RWPE2 (cell line): Measurements from ENCODE around the gene CGNL1.

Source experiments
- ATAC-seq: fragments of 200-7000 bp; cut with Tn5 transposase; 3 replicates; pipeline ENCODE4 v1.9.1; 2021; ENCODE audit warnings: low read depth
- DNase-seq: peaks from one replicate; pipeline ENCODE4 v3.0.0-alpha.2; 2020; ENCODE audit warnings: low spot score
- H3K27ac ChIP-seq: fragments of 450-650 bp; 2 replicates; pipeline ENCODE4 v1.5.1; 2017; ENCODE audit warnings: mild to moderate bottlenecking; ENCODE audit not compliant: poor library complexity, severe bottlenecking
- H3K27me3 ChIP-seq: fragments of 250-450 bp; sonication (Bioruptor Pico); 2 replicates; pipeline ENCODE4 v1.5.1; 2021; ENCODE audit warnings: mild to moderate bottlenecking, moderate library complexity; ENCODE audit not compliant: insufficient read depth, poor library complexity, severe bottlenecking
- H3K36me3 ChIP-seq: fragments of 250-450 bp; sonication (Bioruptor Pico); 2 replicates; pipeline ENCODE4 v1.5.1; 2020; ENCODE audit warnings: low read depth, mild to moderate bottlenecking, moderate library complexity
- H3K4me1 ChIP-seq: fragments of 250-450 bp; sonication (Bioruptor Pico); 2 replicates; pipeline ENCODE4 v1.5.1; 2021; ENCODE audit warnings: mild to moderate bottlenecking, moderate library complexity; ENCODE audit not compliant: insufficient read depth, poor library complexity, severe bottlenecking
- H3K4me3 ChIP-seq: fragments of 250-450 bp; sonication (Bioruptor Pico); 2 replicates; pipeline ENCODE4 v1.5.1; 2021; ENCODE audit warnings: mild to moderate bottlenecking, moderate library complexity; ENCODE audit not compliant: severe bottlenecking
- H3K9me3 ChIP-seq: fragments of 250-450 bp; sonication (Bioruptor Pico); 2 replicates; pipeline ENCODE4 v1.5.1; 2021; ENCODE audit warnings: mild to moderate bottlenecking, moderate library complexity; ENCODE audit not compliant: severe bottlenecking
- CTCF ChIP-seq: fragments of 450-650 bp; IDR thresholded peaks from one replicate; pipeline ENCODE4 v1.5.1; 2017; ENCODE audit warnings: mild to moderate bottlenecking, moderate library complexity; ENCODE audit not compliant: poor library complexity, severe bottlenecking

Gene CGNL1

GRCh38 chr15:57489122-57489521 is 112.8 kb downstream of the CGNL1 start:
- Histone ChIP-seq H3K4me1 (peaks cover 20% of the 10 kb centered on the region), H3K27ac (no peak overlapping the region), H3K27me3 (no peaks in the 10 kb centered on the region), H3K36me3 (no peaks in the 10 kb centered on the region), H3K9me3 (no peaks in the 10 kb centered on the region), H3K4me3 (no peak overlapping the region)
- TF ChIP-seq CTCF: no peak
- DNase-seq: no peak
- ATAC-seq: no peak

- DNase-seq (no peak), ATAC-seq (no peak)
- no peaks in the 10 kb centered on the region for H3K4me1 ChIP-seq
- no peak overlapping the region for H3K27ac ChIP-seq
- no peaks in the 10 kb centered on the region for H3K36me3 ChIP-seq
- TF ChIP-seq CTCF: no peak
- no peaks in the 10 kb centered on the region for H3K9me3 ChIP-seq
- H3K27me3 ChIP-seq: no peaks in the 10 kb centered on the region
- H3K4me3 ChIP-seq: no peak overlapping the region
Observed at GRCh38 chr15:57493351-57493750, 117.0 kb downstream of the CGNL1 start.

GRCh38 chr15:57494581-57494980 is 118.3 kb downstream of the CGNL1 start:
- no peaks in the 10 kb centered on the region for H3K9me3 ChIP-seq
- TF ChIP-seq CTCF: no peak
- no peaks in the 10 kb centered on the region for H3K27me3 ChIP-seq
- ATAC-seq (no peak), DNase-seq (no peak)
- no peaks in the 10 kb centered on the region for H3K4me1 ChIP-seq
- no peak overlapping the region for H3K4me3 ChIP-seq
- H3K36me3 ChIP-seq: no peaks in the 10 kb centered on the region
- H3K27ac ChIP-seq: no peak overlapping the region

- Histone ChIP-seq H3K27ac (no peak overlapping the region), H3K4me3 (no peak overlapping the region), H3K27me3 (no peaks in the 10 kb centered on the region), H3K36me3 (no peaks in the 10 kb centered on the region), H3K4me1 (no peaks in the 10 kb centered on the region), H3K9me3 (no peaks in the 10 kb centered on the region)
- DNase-seq: no peak
- no peak for ATAC-seq
- TF ChIP-seq CTCF: no peak
Observed at GRCh38 chr15:57495041-57495440, 118.7 kb downstream of the CGNL1 start.

- Histone ChIP-seq H3K4me3 (no peak overlapping the region), H3K27ac (no peak overlapping the region), H3K9me3 (no peaks in the 10 kb centered on the region), H3K4me1 (no peaks in the 10 kb centered on the region), H3K27me3 (no peaks in the 10 kb centered on the region), H3K36me3 (no peaks in the 10 kb centered on the region)
- DNase-seq (no peak), ATAC-seq (no peak)
- no peak for TF ChIP-seq CTCF
Observed at GRCh38 chr15:57495554-57496165, 119.4 kb downstream of the CGNL1 start.
